T47D (cell line): ENCODE results near the gene PAK4.

Experiments used
- DNase-seq, 2 experiments: peaks; one replicate each; pipeline versions ENCODE4 v3.0.0 to v3.0.0-alpha.2; 2011 to 2012; ENCODE audit warnings: low read depth in 1 of 2, low spot score in 1 of 2
- JUND ChIP-seq: IDR thresholded peaks from 2 replicates; pipeline ENCODE4 v1.6.1; 2012; ENCODE audit warnings: low read depth
- in situ Hi-C: cut with HindIII; loops from 2 replicates; pipeline ENCODE4 v1.10.0; 2016; ENCODE audit warnings: low sequenced_read_pairs, low pct_unique_long_range_greater_than_20kb

PAK4 gene

DNA sequence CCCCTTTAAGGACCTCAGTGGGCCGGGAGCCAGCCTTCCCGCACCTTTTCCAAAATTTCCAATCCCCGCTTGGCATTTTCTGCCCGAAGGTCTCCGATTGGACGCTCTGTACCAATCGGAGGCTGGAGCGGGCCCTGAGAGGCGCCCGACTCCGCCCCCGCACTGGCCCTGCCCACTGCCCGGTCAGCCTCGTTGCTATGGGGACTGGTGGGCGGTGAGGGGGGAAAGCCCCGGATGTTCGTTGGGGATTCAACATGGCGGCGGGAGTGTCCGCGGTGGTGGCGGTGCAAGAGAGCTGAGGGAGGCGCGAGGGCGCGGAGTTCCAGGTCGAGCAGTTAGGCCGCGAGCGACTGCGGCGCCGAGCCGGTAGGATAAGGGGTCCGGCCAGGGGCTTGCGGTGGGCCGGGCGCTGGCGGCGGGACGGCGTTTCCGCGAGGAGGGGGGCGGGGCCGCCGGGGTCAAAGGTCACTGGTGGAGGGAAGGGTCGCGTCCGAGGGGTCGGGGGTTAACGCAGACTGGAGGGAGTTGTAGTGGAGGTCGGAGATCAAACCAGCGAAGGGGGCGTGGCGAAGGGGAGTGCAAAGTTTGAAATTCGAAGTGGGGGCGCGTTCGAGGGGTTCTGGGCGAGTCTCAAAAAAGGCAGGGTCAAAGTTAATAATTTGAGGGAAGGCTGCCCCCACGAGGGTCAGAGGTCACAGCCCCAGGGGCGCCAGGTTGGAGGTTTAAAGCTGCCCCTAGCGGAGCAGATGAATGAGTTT, at the start of gene PAK4:
PAK4 (plus strand) TSS at position 233 of the 758 bp plus-strand sequence. CDS start 43,768 bp downstream, outside the sequence.
- in situ Hi-C loops, result no loop called here
- peak; percentile 95 to 97 for DNase-seq
- TF ChIP-seq JUND, result no peak

DNA sequence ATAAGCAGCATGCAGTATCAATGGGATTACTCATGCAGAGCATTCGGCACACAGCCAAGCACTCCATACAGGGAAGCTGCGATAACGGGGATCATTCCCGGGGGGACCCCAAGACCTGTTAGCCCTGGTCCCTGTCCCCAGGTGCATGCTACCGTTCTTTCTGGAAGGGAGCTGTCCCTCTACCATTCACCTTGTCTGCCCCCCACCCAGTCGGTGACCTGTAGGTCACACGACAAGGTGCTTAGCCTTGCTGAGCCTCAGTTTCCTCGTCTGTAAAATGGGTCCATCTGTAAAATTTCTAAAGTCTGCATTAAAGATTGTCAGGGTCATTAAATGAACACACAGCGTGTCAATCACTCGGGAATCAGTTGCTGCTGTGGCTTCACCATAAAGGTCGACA, 48.3 kb upstream of the PAK4 start:
- no peak for TF ChIP-seq JUND
- in situ Hi-C loops, result no loop called here
- DNase-seq, result no peak

DNA sequence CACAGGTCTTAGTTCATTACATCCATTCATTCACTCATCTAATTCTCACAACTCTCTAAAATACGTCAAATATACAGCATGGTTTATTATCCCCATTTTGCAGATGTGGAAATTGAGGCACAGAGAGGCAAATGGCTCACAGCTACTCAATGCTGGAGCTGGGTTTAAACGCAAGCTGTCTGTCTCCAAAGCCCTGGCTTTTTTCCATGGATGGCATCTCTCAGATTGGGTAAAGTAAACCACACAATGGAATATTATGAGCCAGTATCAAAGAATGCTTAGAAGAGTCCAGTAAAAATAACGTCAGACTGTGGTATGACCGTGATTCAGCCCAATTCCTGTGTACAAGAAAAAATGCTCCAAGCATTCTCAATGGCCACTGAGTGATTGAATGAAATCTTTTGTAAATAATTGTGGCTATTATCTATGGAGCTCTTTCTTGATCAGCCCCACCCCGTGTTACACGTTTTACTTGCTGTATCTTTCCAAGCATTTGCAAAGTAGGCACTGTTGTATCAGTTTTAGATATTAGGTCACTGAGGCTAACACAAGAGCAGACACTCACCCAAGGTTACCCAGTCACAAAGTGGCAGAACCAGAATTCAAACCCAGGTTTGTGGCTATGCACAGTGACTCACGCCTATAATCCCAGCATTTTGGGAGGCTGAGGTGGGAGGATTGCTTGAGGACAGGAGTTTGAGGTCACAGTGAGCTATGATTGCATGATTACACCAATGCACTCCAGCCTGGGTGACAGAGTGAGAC, 47.0 kb upstream of the PAK4 start:
- no peak for TF ChIP-seq JUND
- in situ Hi-C loops, result no loop called here
- DNase-seq, result no peak

DNA sequence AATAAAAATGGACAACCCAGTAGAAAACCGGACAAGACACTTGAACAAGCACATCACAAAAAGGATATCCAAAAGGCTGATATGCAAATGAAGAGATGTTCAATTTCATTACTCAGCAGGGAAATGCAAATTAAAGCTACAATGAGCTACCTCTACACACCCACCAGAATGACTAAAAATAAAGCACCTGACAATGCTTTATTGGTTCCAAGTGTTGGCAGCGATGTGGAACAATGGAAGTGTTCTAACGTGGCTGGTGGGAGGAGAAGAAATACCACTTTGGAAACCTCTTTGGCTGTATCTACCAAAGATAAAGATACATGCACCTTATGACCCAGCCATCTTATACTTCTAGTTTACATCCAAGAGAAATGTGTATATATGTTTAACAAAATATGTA, 45.2 kb upstream of the PAK4 start:
- DNase-seq, result no peak
- in situ Hi-C loops, result no loop called here

DNA sequence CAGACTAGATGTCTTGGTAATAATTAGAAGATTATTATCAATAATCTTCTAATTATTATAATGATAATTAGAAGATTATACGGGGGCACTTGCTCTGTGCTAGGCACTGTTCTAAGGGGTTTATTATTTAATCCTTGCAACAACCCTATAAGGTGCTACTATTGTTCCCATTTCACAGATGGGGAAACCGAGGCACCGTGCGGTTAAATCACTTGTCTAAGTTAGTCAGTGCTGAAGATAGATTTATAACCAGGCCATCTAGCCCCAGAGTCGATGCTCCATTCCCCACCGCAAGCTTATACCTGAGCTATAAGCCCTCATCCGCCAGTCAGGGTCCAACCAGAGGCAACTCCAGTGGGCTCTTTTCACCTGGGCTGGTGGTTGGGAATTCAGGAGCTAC, 43.4 kb upstream of the PAK4 start:
- DNase-seq, result no peak
- in situ Hi-C loops, result no loop called here
- no peak for TF ChIP-seq JUND

More for the DNA sequence above, 45.2 kb upstream of the PAK4 start:
- TF ChIP-seq JUND, result no peak

DNA sequence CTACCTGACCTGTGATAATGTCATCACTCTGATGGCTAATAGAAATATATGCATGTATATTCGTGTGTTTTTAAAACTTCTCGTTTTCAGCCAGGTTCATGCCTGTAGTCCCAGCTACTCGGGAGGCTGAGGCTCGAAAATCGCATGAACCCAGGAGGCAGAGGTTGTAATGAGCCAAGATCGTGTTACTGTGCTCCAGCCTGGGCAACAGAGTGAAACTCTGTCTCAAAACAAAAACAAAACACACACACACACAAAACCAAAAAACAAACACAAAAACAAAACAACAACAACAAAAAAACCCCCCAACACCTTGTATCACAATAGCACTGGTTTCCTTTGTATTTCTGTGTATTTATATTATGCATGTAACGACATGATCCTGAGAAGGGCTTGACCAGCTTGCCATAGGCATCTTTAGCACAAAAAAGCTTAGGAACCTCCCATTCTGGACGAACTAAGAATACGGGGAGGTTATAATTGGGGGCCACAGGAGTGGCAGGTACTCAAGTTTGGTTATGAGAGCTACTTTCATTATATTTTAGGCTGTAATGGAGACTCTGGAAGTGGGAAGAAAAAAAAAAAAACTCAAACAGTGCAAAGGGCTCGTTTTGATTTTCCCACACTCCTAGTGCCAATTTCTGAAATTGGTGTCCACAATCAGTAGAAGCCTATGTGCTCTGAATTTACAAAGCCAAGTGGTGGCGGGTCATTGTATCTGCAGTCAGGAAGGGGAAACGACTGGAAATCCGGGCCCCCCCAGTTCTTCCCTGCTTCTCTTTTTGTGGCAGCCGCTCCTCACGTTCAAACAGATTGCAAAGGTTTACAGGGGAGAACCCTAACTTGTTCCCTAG, 42.6 kb upstream of the PAK4 start:
- DNase-seq, result no peak
- no peak for TF ChIP-seq JUND
- in situ Hi-C loops, result no loop called here

DNA sequence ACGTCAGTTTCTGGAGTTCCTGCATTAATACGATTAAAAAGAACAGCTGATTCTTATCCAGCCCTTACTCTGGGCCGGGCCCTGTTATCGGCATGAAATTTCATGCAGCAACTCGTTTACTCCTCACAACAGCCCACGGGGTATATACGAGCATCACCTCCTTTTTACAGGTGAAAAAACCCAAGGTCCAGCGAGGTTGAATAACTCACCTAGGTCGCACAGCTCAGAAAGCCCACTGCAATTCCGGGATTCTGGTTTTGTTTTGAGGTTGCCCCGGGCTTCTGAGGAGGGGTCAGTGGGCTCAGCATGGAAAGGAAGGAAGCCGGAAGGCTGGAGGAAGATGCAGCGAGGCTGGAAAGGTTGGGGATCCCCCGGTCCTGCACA, 42.0 kb upstream of the PAK4 start:
- in situ Hi-C loops, result no loop called here
- DNase-seq, result no peak
- TF ChIP-seq JUND, result no peak

DNA sequence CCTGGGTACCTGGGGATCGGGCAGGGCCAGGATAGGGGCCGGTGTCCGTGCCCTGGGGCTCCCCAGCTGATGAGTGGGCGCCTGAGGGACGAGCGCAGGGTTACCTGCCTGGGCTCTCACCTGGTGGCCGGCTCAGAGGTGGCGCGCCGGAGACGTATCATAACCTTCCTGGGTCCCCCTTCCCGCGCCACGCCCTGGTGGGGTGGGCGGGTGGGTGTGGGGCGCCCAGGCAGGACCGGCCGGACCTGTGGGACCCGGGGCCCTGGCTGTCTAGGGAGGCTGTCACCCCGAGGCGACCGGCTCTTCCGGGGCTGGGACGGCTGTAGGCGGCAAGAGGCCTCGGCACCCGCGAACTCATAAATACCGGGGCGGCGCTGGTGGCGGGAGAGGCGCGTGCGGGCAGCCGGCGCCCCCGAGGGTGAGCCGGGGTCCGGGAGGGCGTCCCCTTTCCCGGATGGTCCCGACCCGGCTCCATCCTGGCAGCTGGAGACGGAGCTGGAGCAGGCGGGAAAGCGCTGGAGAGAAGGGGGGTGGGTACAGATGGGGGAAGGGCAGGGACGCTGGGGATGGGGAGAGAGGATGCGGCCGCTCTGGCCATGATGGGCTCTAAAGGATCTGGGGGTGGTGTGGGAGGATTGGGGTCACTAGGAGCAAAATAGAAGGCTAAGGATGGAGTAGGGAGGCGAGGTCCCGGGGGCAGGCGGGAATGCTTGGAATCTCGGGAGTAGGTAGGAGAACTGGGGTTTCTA, 41.4 kb upstream of the PAK4 start, which contains the start of gene ACP7:
ACP7 (plus strand) TSS at position 386 of the 749 bp plus-strand sequence. CDS start 902 bp downstream, outside the sequence.
- in situ Hi-C loops, result no loop called here
- peak in 1 of 2 experiments; percentile 24 for DNase-seq
- TF ChIP-seq JUND, result no peak

DNA sequence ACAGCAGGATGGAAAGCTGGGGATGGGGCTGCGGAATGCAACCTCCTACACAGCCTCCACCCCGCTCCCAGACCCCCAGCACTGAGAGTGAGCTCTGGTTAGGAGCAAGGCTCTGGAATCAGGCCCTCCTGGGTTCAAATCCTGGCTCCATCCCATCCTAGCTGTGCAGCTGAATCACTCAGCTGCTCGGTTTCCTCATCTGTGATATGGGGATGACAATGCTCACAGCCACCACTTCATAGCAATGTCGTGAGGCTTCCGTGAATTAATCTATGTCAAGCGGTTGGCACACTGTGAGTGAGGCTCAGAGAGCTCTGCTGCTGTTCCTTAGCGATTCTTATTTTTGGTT, 40.9 kb upstream of the PAK4 start:
- in situ Hi-C loops, result no loop called here
- DNase-seq, result no peak
- no peak for TF ChIP-seq JUND

DNA sequence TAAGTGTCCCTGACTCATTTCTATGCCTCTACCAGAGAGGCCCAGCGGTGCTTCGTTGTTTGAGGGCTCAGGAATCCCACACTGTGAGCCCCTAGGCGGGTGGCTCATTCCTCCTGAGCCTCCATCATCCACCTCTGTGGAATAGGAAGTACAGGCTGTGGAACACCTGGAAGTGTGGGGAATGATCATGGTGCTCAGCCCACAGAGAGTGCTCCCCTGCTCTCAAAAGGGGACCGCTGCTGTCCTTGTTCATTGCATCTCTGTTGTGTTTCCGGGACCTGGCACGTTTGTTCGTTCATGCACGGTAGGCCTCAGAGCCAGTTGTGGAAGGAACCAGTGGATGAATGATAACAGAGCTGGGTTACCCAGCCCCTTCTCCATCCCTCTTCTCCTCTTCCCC, 40.2 kb upstream of the PAK4 start:
- in situ Hi-C loops, result no loop called here
- DNase-seq, result no peak
- no peak for TF ChIP-seq JUND

DNA sequence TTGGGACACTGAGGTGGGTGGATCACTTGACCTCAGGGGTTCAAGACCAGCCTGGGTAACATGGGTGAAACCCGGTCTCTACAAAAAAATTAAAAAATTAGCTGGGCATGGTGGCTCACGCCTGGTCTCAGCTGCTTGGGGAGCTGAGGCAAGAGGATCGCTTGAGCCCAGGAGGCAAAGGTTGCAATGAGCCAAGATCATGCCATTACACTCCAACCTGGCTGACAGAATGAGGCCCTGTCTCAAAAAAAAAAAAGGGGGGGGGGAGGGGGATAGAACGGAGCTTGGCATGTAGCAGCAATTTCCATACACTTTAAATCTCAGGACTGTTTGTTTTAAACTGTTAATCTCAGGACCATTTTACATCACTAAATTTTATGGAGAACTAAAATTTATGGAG, 39.2 kb upstream of the PAK4 start:
- in situ Hi-C loops, result no loop called here
- DNase-seq, result no peak
- TF ChIP-seq JUND, result no peak
